Endometrium (tissue), 2 donors: ENCODE data around the gene CNST.
"Not testable (repeated sequence)": the region's sequence is repeated elsewhere in the genome, so short reads cannot be mapped to it uniquely, and the experiment has no call there.

Source experiments
- FAIRE-seq: peaks from 2 replicates; lab custom pipeline; 2012; peaks lifted over from hg19 to GRCh38; lab: Jason Lieb, UNC
- donor health status: control.
- donor health status: control.

CNST gene

DNA sequence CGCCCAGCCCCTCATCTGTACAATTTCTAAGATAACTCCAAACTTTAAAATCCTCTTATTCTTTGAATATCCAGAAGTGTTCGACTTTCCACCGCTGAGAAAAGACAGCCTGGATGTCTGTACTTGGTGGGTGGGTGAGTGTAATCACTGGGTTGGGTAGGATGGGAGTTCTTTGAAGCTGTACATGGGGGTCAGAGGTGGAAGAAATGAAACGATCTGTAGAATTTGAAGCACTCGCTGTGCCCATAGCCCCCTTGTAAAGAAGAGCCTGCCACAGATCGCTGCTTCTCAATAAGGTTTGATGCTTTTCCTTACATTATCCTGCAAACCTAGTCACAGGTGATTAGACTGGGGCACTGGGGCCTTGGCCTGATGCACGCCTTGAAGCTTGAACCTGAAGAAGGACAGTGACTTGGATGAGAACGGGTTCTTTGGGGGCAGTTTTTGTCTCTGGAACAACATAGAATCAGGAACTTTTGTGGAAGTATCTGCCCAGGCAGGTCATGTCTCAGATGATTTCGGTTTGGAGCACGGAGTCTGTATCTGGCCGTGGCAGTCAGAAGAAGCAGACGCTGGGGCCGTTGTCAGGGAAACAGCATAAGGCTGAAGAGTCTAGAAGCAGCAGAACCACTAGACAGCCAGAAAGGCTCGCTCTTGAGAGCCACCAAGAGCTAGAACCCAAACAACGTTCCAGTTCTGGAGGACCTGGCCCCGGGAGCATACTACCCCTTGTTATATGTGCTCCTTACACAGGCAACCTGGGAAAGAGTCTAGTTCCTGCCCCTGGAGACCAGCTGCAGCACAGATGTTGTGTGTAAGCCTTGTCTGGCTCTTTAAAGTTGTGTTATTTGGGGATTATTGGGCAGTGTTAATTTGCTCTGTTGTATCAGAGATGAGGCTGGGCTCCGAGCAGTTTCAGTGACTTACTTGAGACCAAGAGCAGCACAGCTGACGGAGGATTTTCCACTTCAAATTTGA is 112.8 kb downstream of the CNST start:
- no peak for FAIRE-seq

DNA sequence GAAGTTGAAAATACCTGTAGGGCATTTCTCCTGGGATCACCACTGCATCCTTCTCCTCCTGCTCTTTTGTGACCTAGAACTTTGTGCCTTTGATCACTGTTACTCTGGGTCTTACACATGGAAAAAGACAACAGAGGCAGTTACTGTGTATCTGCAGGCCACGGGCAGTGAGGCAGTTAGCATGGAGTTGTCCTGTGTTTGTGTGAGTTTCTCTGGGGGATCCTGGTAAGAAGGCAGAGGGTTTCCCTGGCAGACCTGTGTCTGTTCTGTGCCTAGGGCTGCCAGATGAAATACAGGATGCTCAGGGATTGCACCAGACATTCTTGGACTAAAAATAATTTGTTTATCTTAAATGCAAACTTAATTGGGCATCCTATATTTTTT is 113.5 kb downstream of the CNST start:
- FAIRE-seq = no peak

DNA sequence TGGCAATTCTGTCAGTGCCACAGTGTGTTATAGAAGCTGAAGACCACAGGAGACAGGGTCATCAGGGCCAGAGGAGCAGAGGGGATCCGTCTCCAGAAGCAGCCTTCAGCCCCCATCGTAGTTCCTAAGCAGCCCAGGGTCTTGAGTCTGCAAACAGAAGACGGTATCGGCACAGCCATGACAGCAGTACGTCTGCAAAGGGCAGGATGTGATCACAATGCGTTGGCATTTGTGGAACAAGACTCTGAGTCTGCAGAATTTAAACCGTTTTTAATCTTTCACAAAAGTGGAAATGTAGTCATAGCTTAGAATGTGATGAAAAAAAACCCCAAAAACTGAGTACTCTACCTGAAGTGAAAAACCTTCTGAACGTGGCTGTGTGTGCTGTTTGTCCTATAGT is 113.9 kb downstream of the CNST start:
- FAIRE-seq = no peak

DNA sequence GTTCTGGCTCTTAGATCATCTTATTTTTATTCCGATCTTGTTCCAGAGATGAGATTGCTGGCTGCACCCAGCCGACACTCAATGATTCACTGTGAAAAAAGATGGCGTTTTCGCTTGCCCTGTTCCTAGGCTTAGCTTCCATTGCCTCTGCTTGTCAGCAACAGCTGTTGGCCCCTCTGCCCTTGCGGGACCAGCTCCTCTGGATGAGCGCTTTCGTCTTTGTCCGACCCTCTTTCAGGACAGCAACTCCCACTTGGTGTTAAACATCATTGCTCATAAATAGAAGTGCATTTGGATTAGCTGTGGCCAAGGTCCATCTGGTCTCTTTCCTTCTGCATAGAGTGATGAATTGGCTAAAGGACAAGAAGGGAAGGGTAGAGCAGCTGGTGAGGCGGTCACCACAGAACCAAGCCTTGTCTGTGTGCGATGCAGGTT is 114.5 kb downstream of the CNST start:
- no peak for FAIRE-seq

DNA sequence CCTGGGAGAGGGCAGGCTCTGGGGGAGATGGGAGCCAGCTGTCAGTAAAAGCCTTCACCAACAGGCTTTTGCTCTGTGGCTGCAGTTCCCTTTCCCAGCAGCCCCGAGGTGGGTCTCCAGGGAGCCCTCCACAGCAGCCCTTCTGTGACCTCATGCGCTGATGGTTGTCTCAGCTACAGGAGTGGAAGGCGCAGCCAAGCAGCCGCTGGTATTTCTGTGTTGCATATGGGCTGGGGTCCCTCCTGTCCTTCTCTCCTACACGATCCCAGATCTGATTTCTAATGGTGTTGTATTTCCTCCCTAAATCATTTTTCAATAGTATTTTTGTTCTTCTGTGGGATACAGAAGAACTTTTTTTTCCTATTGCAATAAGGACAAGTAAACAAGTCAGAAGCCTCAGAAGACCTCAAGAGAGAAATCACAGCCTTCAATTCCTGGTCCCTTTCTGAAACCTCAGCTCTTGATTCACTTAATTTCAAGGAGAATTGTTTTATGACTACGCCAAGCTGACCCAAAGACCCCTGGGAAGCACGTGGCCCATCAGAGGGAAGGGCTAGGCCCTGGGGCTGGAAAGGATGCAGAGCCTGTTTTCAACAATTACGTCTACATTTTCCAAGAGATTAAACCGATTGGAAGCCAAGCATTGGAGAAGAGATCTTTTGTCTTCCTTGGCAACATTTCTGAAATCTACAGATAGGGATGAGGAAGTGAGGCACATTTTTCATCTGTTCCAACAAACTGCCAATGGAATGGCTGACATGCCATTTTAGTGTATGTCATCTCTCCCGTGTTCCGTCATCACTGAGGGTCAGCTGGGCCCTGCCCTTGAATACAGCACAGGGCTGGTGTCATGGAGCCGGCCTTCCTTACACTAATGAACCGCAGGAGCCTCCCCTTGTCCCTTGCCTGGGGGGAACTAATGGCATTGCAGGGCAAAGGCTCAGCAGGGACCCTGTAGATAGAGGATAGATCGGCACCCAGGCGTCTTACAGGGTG is 115.9 kb downstream of the CNST start:
- FAIRE-seq = no peak

DNA sequence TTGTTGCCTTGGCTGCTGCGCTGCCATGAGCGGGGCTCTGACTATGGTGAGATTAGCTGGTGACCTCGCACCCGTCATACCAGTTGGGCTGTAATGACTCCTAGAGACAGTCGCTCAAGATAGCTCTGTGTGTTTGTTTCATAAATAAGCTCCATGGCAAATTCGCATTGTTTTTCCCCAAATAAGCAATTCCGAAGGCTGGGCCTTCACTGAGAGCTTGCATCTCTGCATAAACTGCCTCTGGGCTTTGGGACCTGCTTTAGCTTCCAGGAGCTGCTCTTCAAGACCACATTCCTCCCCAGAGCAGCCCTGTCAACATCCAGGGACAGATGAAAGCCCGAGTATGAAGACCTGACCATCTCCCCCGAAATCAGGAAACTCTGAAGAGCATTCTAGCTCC is 117.3 kb downstream of the CNST start:
- FAIRE-seq = no peak

DNA sequence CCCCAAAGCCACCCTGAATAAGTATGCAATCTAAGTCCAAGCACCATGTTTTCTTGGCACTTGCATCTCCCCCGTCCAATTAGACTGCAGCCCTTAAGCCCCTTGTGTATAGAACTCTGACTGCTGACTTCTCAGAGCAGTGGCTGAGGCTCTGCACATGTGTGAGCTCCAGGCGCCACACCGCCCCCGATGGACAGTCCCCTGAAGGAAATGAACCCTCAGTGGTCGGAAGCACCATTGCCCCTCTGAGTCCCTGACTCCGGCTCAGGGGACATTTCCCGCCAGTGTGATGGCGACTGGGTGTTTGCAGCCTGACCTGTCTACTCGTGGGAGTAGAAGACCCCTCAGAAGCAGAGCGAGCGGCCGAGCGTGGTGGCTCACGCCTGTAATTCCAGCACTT is 120.7 kb downstream of the CNST start:
- no peak for FAIRE-seq

DNA sequence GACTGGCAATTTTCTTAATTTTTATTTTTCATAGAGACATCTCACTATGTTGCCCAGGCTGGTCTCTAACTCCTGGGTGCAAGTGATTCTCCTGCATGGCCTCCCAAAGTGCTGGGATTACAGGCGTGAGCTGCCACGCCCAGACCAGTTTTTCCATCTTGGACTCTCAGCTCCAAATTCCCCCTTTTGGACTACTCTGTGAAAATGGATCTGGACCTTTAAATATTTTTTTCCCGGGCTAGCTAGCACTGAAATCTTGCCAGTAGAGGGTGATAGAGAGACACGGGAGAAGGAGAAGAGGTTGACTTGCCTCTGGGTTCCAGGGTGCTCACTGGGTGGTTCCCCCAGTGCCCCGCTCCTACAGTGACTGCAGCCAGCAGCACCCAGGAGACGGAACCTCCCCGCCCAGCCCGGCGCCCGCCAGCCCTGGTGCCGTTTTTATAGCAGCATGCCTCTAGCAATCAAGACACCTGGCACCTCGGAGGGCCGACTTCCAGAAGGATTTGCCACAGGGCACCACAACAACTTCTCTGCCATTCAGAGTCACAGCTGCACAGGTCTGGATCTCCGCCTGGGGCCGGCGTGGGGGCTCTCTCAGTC is 123.3 kb downstream of the CNST start:
- FAIRE-seq = no peak

DNA sequence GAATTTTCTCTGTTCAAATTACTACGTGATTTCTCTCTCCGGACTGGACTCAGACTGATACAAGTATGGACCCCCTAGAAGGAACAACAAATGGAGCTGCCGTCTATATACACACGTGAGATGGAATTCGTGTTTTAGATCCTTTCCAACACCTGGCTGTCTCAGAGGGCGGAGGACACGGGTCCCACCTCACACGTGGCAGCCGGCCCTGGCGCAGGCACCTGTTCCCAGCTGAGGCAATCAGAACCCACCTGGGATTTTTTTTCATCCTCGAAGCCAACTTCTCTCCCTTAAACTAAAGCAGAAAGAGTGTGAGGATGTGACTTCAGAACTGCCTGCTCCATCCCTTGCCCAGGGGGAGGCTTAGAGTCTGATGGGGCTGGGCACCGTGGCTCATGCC is 123.8 kb downstream of the CNST start:
- FAIRE-seq = no peak

DNA sequence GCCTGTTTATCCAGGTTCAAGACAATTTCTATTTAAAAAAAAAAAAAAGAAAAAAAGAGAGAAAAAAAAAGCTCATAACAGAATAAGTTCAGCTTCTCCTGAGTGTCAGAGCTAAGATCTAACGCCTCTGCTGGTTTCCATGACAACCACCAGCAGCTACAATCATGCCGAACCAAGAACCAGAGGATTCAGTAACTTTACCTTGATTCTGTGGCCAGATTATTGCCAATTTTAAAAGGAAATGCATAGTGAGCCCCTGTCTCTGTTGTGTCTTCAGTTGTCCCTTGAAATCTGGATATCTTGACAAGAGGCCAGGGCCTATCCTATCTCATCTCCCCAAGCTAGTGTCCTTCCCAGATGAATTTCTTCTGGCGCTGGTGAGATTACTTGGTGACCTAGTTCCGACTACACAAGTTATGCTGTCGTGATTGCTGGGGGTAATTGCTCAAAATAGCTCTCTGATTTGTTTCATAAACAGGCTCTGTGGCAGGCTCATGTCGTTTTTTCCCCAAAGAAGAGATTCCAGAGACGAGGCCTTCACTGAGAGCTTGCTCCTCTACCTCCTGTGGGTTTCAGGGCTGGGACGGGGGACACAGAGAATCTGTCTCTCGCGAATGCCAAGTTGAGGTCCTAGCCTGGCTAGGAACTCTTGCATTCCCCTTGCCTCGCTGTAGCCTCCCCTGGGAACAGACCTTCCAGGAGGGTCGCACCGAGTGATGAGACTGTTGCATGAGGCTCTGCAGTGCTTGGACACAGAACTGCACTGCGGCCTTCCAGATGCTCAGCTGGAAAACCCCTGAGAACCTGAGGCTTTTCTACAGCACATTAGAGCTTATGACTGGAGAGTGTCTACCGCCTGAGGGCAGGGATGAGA is 125.6 kb downstream of the CNST start:
- no peak for FAIRE-seq

DNA sequence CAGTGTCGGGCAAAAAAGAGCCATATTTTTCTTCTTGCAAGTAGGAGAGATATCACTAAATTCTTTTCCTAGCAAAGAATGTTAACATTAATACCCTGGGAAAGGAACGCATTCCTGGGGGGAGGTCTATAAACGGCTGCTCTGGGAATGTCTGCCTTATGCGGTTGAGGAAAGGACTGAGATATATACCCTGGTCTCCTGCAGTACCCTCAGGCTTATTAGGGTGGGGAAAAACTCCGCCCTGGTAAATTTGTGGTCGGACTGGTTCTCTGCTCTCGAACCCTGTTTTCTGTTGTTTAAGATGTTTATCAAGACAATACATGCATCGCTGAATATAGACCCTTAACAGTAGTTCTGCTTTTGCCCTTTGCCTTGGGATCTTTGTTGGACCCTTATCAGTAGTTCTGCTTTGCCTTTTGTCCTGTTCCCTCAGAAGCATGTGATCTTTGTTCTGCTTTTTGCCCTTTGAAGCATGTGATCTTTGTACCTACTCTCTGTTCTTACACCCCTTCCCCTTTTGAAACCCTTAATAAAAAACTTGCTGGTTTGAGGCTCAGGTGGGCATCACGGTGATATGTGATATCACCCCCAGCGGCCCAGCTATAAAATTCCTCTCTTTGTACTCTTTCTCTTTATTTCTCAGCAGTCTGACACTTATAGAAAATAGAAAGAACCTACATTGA is 128.1 kb downstream of the CNST start:
- not testable (repeated sequence) for FAIRE-seq

DNA sequence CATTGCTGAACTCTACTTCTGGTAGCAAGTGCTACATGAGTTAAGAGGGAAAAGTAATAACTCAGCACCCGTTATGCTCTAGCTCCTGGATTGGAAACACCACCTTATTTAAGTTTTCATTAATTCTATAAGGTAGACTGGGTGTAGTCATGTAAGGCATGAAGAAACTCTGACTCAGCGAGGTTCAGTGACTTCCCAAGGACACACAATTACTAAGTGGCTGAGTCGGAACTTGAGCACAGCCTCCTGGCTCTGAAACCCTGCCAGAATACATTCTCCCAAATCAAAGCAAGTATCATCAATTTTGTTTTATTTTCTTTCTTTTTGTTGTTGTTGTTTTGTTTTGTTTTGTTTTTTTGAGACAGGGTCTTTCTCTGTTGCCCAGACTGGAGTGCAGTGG is 128.9 kb downstream of the CNST start:
- no peak for FAIRE-seq

DNA sequence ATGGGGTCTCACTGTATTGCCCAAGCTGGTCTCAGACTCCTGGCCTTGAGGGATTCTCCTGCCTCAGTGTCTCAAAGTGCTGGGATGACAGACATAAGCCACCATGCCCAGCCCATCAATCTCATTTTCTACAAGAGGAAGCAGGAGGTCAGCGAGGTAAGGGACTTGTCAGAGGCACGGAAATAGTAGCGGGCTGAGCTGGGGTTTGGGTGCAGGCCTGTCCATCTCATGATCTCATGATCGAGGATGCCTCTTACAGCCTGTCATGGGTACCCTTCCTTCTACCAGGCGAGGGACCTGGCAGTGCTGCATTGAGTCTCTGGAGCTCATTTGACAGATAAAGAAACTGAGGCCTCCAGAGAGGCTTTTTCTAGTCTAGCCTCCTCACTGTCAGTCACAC is 129.4 kb downstream of the CNST start:
- no peak for FAIRE-seq

DNA sequence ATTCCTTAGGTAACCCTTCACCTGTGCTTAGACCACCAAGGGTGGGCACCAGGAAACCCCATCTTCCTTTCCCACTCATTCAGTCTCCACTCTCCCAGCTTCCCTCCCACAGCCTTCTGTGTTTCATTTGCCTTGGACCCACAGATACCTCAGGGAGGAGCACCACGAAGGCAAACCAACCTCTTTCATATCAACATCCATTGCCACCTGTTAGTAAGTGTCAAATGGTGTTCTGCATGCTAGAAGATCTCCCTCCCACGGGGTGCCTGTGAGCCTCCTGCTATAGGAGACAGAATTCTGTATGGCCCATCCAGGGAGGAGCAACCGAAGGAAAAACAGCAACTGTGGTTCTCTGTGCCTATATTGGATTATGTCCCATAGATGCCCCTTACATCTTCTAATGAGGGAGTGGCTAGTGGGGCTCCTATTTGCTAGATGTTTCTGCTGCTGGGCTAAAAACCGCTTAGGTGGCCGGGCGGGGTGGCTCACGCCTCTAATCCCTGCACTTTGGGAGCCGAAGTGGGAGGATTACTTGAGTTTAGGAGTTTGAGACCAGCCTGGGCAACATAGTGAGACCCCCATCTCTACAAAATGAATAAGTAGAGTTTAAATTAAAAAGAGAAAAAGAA is 132.3 kb downstream of the CNST start:
- no peak for FAIRE-seq

DNA sequence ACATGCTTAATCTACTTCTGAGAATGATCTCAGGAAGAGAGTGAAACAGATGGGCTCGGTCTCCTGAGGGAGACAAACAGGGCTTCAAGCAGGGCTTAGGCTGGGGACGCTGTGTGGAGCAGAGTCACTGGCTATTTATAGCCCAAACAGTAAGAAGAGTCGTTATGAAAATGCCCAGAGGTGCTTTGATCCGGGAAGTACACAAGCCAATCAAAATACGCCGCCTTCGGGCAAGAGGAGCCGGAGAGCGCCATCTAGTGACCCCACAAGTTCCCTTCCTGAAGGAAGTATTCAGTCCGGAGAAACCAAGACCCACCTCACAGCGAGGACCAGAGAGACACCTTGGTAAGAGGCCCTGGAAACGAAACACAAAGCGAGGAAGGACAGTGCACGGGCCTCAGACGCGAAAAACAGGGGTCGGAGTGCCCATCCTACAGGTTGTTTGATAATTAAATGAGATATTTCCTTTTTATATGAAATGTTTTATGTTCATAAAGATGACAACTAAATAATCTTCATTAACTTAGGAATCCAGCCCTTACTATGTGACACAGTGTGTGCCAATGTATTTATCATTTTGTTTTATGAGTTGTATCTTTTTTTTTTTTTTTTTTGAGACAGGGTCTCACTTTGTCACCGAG is 133.0 kb downstream of the CNST start:
- no peak for FAIRE-seq

DNA sequence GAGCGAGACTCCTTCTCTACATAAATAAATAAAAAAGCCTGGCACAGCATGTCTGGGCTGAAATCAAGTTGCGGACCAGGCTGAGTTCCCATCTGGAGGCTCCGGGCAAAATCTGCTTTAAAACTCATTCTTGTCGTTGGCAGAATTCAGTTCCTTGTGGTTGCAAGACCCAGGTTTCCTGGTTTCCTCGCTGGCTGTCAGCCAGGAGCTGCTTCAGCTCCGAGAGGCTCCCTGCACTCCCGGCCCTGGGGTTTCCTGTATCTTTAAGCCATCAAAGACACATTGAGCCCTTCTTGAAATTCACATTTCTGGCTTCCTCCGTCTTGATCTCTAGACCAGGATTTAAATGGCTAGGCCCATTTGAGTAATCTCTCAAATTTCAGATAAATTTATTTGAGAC is 137.3 kb downstream of the CNST start:
- FAIRE-seq = no peak

DNA sequence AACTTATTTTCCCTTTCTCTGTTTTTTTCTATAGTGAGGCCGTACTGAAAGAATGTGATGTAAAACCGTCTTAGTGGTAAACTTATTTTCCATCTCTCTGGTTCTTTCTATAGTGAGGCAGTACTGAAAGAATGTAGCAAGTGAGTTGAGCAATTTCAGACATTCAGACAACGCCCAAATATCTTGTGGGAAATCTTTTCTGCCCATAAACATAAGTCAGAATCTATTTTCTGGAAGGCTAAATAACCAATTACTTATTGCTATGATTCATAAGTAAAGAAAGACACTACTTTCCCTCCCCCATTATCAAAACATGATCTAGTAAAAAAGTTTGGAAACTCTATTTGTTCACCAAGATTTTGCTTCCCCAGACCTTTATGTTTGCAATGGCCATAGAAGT is 139.1 kb downstream of the CNST start:
- FAIRE-seq = no peak

DNA sequence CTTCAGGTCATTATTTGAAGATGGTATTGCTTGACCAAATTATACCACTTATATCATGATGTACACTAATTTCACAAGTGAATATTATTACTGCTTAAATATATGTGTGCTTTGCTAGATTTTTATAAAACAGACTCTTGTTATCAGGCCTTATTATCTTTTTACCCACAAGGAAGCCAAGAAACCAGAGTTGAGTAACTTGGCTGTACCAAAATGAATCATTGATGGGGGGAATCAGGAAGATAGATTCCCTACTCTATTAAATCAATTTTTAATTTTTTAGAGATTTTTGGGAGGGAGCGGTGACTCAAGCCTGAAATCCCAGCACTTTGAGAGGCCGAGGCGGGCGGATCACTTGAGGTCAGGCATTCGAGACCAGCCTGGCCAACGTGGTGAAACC is 141.9 kb downstream of the CNST start:
- FAIRE-seq = no peak

DNA sequence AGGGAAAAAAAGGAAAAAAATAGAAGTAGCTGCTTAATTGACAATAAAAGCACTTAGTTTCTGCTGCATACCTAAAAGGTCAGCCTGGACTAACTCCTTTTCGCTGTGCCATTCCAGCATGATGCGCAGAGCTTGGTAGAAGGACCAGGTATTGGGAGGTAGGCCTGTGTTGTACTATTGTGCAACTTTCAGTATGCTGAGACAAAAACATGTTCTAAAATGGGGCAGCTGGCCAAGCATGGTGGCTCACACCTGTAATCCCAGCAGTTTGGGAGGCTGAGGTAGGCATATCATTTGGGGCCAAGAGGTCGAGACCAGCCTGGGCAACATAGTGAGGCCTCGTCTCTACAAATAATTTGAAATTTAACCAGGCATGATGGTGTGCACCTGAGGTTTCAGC is 142.9 kb downstream of the CNST start:
- no peak for FAIRE-seq

DNA sequence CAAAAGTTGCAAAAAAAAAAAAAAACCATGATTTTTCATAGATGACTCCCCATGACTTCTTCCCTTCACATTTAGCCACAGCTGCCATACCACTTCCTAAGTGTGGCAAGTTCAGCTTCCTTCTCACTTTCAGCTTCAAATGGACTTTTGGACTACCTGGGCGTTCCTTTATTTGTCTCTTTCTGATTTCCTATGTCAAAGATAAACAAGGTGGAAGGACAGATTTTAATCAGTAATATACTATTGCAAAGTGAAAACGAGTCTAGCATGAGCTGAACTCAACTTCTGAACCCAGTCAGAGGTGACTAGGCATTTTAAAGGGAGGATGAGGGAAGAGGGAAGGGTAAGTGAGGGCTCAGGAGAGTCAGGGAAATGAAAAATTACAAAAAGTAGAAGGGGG is 143.6 kb downstream of the CNST start:
- no peak for FAIRE-seq
